Kidney tubule cell (primary cell): Measurements from ENCODE around the gene PI4K2A.
"Not testable (repeated sequence)": the region's sequence is repeated elsewhere in the genome, so short reads cannot be mapped to it uniquely, and the experiment has no call there.

ENCODE experiments used
- DNase-seq: peaks from one replicate; pipeline ENCODE4 v3.0.0-alpha.2; 2018; ENCODE audit warnings: low spot score

Gene PI4K2A

DNA sequence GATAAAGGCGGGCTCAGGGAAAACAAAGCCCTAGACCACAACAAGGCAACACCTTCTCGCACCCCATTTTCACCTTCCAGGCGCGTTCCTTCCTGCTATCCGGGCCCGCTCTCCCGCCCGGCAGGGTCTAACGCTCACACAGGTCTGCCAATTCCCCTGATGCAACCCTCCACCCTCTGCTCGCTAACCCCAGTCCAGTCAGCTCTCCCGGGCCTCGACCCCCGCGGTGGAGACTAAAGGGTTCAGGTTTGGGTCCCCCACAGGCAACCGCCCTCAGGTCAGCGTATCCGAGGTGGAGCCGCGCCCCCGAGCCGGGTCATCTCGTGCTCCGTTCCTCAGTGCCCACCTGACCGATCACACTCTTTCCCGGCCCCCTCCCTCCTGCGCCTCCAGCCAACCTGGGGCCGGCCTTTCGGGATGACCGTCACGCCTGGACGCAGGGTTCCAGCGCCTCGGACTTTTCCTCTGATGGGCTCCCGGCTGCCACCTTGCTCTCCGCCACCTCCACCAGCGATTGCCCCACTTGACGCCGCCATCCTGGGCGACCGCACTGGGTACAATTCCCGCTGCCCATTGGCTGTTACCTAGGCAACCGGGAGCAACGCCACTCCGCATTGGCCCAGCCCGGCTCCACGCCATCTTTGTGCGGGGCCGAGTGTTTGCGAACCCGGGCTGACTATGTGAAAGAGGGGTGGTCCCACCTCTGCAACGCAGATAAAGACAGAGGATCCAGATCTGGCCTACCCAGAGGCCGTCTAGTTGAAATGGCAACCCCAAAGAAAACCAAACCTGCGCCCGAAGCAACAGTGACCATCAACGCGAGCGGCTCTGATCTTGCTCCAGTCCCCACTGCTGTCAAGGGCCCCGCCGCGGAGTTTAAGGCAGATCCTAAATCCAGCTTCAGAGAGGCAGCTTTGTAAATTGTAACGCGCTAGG, 7.3 kb upstream of the PI4K2A start, which contains the start of gene MORN4:
MORN4 (minus strand) TSS at position 552 of the 936 bp plus-strand sequence. CDS start 13,847 bp downstream, outside the sequence.
- DNase-seq, result peak; percentile 93

DNA sequence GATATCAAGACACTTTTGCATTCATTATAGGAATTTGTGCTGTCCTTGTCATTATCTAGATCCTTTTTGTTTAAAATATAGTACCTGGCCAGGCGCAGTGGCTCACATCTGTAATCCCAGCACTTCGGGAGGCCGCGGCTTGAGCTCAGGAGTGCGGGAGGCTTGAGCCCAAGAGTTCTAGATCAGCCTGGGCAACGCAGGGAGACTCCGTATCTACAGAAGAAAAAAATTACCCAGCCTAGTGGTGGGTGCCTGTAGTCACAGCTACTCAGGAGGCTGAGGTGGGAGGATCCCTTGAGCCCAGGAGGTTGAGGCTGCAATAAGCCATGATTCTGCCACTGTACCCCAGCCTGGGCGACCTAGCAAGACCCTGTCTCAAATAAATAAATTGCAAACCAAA, 6.5 kb upstream of the PI4K2A start:
- DNase-seq, result peak; percentile 47

DNA sequence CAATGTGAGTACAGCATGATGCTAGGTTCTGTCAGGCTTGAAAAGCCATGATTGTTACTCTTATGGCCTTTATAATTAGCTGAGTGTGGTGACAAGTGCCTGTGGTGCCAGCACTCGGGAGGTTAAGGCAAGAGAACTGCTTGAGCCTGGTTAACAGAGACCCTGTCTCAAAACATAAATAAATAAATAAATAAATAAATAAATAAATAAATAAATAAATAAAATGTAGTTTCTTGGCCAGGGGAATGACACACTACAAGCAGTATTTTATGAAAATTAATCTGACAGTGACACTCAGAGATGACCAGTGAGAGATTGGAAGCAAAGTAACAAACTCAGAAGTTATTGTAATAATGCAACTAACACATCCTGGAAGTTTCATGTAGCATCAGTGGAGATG, 4.9 kb upstream of the PI4K2A start:
- no peak for DNase-seq

DNA sequence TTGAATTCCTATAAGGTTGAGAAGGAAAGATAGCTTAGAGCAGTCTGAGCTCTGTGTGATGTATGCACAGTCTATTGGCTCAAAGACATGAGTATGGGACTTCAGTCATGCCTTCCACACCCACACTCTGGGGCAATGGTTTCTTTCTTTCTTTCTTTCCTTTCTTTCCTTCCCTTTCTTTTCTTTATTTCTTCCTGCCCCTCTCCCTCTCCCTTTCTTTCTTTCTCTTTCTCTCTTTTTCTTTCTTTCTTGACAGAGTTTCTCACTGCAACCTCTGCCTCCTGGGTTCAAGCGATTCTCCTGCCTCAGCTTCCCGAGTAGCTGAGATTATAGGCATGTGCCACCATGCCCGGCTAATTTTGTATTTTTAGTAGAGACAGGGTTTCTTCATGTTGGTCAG, 1.4 kb upstream of the PI4K2A start:
- DNase-seq, result not testable (repeated sequence)

DNA sequence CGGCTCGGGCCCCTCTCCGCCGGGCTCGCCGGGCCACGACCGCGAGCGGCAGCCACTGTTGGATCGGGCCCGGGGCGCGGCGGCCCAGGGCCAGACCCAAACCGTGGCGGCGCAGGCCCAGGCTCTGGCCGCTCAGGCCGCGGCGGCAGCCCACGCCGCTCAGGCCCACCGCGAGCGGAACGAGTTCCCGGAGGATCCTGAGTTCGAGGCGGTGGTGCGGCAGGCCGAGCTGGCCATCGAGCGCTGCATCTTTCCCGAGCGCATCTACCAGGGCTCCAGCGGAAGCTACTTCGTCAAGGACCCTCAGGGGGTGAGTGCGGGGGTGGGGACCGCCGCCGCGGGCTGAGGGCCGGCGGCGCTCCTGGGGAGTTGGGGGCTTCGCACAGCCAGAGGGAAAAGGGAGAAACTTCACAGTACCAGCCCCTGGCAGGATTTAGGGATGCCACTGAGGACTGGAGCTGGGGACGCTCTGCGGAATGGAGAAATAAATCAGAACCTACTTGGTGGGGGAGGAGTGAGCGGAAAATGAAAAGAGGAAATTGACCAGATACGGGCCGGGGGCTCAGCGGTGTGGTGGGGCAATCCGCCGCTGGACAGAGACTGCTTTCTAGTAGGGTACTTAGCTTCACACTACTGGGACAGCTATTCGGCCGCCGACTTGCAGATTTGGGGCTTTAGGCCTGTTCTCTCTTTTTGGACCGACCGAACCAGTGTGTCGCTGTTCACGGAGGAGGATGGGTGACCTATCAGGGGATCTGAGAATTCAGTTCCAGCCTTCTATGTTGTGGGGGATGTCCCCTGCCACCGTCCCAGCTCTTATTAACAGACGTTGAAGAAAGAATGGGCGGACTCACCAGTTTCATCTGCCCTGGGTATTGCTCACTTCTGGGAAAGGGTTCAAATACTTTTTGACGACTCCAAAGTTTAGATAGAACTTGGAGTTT, 669 bp downstream of the PI4K2A start:
- peak; percentile 28 for DNase-seq

DNA sequence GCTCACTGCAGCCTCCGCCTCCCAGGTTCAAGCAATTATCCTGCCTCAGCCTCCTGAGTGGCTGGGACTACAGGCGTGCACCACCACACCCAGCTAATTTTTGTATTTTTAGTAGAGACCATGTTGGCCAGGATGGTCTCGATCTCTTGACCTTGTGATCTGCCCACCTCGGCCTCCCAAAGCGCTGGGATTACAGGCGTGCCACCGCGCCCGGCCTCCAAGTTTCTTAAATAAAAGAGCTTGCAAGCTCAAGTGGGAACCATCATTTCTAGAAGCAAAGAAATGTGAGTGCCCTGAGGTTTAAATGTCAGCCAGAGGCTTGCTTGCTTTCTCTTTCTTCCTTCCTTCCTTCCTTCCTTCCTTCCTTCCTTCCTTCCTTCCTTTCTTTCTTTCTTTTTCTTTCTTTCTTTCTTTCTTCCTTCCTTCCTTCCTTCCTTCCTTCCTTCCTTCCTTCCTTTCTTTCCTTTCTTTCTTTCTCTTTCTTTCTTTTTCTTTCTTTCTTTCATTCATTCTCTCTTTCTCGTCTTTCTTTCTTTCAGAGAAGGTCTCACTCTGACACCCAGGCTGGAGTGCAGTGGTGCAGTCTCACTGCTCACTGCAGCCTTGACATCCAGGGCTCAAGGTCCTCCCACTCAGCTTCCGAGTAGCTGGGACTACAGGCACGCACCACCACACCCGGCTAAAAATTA, 2.1 kb downstream of the PI4K2A start:
- not testable (repeated sequence) for DNase-seq

DNA sequence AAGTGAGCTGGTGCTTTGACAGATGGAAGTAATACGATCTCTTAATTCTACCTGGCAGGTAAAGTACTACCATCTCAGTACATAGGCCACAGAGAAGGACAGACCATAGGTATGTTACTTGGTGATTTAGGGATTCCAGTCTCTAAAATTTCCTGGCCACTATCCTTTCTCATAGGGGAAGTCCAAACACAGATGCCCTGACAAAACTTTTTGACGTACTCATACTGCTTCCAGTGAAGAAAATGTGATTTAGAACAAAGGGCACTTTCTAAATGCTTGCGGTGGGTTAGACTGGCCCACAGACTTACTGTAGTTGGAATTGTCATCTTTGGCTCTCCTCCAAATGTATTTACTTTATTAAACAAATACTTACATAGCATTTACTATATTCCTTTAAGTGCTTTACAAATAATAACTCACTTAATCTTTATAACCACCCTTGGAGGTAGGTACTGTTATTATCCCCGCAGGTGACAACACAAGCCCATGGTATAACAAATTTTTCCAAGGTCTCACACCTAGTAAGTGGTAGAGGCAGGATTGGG, 3.0 kb downstream of the PI4K2A start:
- no peak for DNase-seq

DNA sequence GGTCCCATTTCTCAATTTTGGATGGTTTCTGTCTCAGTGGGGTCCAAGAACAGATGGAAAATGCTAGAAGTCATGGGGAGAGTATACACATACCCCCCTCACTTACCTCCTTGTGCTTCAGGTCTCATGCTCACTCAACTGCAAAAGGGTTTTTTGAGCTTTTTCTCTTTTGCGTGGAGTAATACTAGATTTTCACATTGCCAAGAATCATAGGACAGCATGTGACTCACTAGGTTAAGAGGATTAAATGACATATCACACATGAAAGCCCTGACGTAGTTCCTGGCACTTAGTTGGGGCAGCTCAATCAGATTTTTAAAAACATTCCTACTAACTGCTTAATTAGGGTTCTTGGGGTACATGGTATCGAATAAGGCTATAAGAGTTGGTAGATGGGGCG, 4.5 kb downstream of the PI4K2A start:
- DNase-seq, result no peak

DNA sequence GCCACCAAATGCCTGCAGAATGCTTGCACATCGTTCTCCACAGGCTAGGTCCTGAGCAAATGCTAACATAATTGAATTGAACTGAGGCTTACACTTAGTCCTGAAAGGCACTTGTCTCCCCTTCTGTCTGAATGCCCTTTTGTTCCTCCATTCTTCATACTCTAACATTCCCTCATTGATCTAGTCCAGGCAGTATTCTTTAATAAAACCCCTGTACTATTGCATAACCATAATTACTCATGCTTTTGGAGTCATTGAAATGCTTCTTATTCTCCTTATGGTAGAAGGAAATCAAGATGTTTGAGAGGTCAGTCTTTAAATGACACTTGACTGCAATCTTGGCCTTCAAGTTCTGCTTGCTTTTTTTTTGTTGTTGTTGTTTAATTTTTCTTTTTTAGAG, 7.1 kb downstream of the PI4K2A start:
- DNase-seq, result peak; percentile 38

DNA sequence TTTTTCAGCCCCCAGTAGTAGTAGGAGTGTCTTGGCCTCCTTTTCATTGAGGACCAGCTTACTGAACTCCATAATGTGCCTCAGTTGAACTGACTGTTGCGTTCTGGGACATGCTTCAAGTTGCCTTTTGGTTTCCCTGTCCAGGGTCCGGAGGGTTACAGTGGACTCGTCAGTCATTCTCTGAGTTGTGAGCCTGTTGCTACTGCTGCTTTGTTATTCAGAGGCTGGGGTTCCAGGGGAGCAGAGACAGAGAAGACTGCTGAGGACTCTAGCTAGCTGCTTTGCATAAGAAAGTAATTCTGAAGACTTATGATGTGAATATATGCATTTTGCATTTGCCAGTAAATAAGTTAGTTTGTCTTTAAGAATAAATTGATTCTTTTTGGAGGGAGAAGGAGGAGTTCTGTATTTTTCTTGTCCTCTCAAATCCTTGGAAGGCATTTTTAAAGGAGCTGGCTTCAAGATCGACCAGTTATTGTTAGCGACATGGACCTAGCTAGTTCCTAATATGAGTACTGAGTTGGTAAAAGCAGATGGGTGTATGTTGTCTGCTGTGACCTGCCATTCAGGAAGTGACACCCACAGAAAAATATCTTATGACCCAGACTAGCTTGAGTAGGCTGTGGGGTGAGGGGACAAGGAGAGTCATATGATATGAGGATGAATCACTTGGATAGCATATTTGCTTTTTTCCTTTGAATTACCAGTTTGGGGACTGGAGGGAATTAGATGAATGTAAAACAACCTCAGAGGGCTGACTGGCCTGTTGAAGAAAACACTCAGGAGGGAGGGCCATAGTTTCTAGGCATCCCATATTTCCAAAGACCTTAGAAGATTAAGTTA, 8.3 kb downstream of the PI4K2A start:
- DNase-seq, result peak; percentile 92

DNA sequence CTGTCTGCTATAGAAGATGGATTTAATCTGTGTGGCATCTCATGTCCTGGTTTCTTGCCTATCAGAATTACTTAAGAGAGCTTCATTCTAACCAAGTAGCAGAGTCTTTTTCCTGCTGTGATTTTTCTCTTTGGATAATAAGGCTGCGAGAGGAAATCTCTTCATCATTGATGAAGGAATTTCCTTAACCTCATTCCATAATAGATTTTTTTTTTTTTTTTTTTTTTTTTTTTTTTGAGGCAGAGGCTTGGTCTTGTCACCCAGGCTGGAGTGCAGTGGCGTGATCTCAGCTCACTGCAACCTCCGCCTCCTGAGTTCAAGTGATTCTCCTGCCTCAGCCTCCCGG, 8.9 kb downstream of the PI4K2A start:
- DNase-seq, result not testable (repeated sequence)

DNA sequence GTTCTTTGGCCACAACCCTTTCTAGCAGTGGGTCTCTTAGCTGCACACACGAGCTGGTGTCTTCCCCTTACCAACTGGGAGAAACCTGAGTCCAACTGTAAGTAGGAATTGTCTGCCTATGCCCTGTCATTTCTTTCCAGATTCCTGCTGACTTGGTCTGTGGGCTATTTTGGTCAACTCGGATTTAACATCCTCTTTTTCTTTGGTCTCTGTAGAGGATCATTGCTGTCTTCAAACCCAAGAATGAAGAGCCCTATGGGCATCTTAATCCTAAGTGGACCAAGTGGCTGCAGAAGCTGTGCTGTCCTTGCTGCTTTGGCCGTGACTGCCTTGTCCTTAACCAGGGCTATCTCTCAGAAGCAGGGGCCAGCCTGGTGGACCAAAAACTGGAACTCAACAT, 10.3 kb downstream of the PI4K2A start:
- no peak for DNase-seq

DNA sequence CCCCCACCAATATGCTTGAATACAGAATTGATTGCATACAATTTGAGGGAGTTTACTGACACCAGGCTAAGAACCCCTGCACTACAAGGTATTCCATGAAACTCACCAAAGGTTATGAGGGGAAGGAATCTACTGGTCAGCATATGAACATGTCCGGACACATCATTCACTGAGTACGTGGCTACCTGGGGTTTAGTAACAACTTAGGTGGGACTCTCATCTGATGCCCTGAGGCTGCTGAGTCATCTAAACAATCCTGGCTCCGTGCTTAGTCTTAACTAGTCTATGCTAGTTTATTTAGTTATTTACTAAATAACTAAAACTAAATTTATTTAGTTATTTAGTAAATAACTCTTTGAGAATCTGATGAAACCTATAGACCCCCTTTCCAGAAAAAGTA, 11.3 kb downstream of the PI4K2A start:
- peak; percentile 67 for DNase-seq

DNA sequence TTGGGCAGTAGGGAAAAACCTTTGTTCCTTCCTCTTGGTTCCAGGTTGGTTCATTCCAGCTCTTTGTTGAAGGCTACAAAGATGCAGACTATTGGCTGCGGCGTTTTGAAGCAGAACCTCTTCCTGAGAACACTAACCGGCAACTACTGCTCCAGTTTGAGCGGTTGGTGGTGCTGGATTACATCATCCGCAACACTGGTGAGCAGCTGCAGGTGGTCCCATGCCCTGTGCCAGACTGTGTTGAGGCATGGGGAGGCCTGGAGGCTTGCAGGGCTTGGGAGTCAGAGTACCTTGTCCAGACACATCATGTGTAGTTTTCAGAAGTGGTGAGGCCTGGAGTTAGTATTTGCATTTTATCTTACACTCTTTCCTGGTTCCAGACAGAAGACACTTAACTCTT, 16.3 kb downstream of the PI4K2A start:
- no peak for DNase-seq

DNA sequence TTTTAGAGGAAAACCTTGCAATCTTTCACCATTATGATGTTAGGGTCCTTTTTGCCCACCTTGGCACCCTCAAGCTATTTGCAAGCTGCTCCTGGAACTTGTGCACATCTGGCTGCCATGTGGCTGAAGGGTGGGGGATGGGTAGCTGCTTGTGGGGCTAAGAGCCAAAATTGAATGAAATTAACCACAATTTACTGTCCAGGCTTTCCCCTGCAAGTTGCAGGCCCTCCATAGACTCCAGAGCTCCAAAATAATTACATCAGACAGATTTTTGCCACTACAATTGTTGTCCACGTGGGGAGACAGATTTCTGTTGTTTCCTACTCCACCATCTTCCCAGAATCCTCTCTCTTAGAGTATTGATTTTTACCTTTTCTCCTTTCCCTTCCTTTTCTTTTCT, 19.1 kb downstream of the PI4K2A start:
- no peak for DNase-seq

DNA sequence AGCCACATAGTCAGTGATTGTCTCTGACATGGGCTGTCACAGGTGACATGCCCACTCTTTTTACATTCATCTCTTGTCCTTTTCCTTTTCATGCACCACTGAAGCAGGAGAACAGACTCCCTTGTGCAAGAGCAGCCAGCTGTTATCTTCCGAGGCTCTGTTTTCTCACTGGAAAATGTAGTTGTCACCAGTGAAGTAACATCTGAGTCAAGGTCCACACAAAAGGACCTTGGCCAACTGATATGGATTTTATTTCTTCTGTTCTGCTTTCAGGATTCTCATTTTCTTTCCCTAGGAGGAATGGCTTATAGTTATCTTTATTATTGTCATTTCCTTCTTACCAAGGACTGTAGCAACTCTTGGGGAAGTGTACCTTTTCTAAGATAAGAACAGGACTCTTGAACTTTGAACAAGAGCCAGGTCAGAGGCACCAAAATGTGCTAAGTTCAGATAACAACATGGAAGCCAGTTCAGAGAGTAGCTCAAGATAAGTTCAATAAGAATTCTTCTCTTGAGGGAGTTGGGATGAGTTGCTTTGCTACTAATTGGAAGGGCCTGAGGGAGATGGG, 23.9 kb downstream of the PI4K2A start:
- DNase-seq, result no peak

DNA sequence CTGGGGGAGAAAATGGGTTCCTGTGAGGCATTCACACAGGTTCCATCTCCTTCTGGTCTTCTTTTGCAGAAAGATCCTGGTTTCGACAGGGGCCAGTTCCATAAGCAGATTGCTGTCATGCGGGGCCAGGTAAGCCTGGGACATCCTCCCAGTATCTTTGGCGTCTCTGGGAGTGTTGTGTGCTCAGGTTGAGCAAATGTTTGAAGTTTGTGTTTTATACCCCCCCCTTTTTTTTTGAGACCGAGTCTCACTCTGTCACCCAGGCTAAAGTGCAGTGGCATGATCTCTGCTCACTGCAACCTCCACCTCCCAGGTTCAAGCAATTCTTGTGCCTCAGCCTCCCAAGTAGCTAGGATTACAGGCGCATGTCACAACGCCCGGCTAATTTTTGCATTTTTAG, 26.5 kb downstream of the PI4K2A start:
- DNase-seq, result no peak

DNA sequence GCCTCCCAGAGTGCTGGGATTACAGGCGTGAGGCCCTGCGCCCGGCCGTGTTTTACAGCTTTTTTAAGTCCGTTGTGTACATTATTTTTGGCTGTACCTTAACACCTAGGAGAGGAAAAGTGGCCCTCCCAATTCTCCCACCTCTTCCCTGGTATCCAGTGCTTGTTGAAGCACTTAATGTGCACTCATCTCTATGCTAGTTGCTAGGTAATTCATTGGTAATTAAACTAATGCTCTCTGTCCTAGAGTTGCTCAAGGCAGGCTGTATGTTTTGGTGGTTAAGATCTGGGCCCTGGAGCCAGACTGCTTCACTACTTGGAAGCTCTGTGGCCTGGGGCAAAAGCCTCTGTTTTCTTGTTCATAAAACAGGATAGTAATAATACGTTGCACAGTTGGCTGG, 27.0 kb downstream of the PI4K2A start:
- no peak for DNase-seq

DNA sequence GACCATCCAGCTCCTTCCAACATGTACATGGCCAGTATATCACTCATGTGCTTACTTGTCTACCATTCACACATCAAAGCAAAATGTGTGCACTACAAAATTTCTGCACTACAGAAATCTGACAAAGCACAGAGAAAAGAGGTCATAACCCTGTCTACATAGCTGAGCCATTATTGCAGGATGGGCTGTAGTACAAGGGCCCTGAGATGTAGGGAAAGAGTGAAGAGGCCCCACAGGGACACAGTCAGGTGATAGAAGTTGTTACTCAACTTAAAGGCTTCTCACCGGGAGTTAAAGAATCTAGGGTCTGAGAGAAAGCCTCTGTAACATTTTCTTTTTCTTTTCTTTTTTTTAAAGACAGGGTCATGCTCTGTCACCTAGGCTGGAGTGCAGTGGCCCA, 29.1 kb downstream of the PI4K2A start:
- DNase-seq, result no peak

DNA sequence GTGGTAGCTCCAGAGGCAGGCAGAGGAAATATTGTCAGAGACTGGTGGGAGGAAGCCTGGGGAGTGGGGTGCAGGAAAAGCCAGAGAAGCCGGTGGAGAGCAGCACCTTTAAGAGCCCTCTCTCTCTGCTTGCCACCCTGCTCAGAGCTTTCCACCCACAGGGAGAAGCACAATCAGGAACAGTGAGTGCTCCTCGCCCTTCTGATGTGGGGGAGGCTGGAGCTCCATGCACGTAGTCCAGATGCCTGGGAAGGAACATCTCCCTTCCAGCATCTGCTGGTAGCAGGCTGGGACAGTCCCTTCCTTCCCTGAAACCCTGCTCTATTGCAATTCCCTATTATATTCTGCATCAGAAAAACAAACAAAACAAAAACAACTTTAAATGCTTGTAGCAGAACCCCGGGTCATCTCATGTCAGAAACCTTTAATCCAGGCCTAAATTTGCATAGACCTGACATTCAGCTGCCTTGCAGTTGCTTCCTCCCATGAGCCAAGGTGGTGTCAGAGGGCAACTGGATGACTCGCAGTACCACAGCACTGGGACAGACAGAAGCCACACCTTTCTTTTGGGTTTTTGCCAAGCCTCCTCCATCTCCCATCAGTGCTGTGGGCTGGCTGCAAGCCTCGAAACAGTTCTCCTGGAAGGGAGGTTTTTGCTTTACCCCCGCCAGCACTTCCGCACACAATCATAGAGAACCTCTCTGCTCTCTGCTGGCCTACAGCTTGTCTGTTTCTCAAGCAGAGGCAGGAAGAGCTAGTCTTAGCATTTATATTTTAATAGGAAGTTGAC, 33.5 kb downstream of the PI4K2A start:
- peak; percentile 83 for DNase-seq
